ENCODE measurements around the gene VPS13D. TPM values are rescaled to one million over a fixed set of nuclear protein-coding genes. Genes with fewer than 3 reads are reported as not detected.

Gene VPS13D
- polyA plus RNA-seq, 3 donors, result 26.8 to 31.3 (median 27.1) TPM

- DNase-seq, result no peak
Observed at GRCh38 chr1:12230549-12231275, 882 bp downstream of the VPS13D start.

GRCh38 chr1:12231276-12231595, 1.4 kb downstream of the VPS13D start:
- DNase-seq, result no peak

- no peak for DNase-seq
Observed at GRCh38 chr1:12232221-12232620, 2.4 kb downstream of the VPS13D start.

GRCh38 chr1:12244078-12244477, 14.2 kb downstream of the VPS13D start:
- no peak for DNase-seq

GRCh38 chr1:12244585-12244984, 14.8 kb downstream of the VPS13D start:
- no peak for DNase-seq

GRCh38 chr1:12245116-12245515, 15.3 kb downstream of the VPS13D start:
- DNase-seq, result no peak

GRCh38 chr1:12245733-12246132, 15.9 kb downstream of the VPS13D start:
- no peak for DNase-seq

GRCh38 chr1:12246584-12246983, 16.8 kb downstream of the VPS13D start:
- DNase-seq, result no peak

- no peak for DNase-seq
Observed at GRCh38 chr1:12249181-12249580, 19.4 kb downstream of the VPS13D start.

GRCh38 chr1:12249748-12250147, 19.9 kb downstream of the VPS13D start:
- DNase-seq, result no peak

GRCh38 chr1:12251442-12251841, 21.6 kb downstream of the VPS13D start:
- DNase-seq, result no peak

GRCh38 chr1:12255913-12256312, 26.1 kb downstream of the VPS13D start:
- no peak for DNase-seq

- no peak for DNase-seq
Observed at GRCh38 chr1:12258272-12258671, 28.4 kb downstream of the VPS13D start.

GRCh38 chr1:12269351-12269750, 39.5 kb downstream of the VPS13D start:
- peak; percentile 48 for DNase-seq

- DNase-seq, result no peak
Observed at GRCh38 chr1:12271033-12271432, 41.2 kb downstream of the VPS13D start.

- DNase-seq, result no peak
Observed at GRCh38 chr1:12272770-12273169, 42.9 kb downstream of the VPS13D start.

- no peak for DNase-seq
Observed at GRCh38 chr1:12275370-12275769, 45.5 kb downstream of the VPS13D start.

GRCh38 chr1:12276225-12276624, 46.4 kb downstream of the VPS13D start:
- peak; percentile 47 for DNase-seq

- DNase-seq, result no peak
Observed at GRCh38 chr1:12279003-12279402, 49.2 kb downstream of the VPS13D start.

GRCh38 chr1:12279728-12280464, 50.1 kb downstream of the VPS13D start:
- no peak for DNase-seq

- DNase-seq, result no peak
Observed at GRCh38 chr1:12282142-12282541, 52.3 kb downstream of the VPS13D start.

GRCh38 chr1:12284486-12284885, 54.7 kb downstream of the VPS13D start:
- DNase-seq, result no peak

- DNase-seq, result no peak
Observed at GRCh38 chr1:12285496-12286143, 55.8 kb downstream of the VPS13D start.

Measured in renal pelvis (tissue), 4 donors.